HG02970 (cell line): Measurements from ENCODE around the gene H2BK1.

Source experiments
- ATAC-seq: cut with Tn5 transposase; IDR thresholded peaks from one replicate; pipeline ENCODE4 v1.9.1; 2021; ENCODE audit warnings: mild to moderate bottlenecking, moderate library complexity, moderate number of reproducible peaks; ENCODE audit not compliant: unreplicated experiment, low FRiP score

H2BK1 gene

GRCh38 chr7:151167197-151167961, 42.9 kb downstream of the H2BK1 start, which contains the start of gene GBX1:
Gene GBX1, minus strand, starts transcription at chr7:151167694. Its CDS starts 146 bp downstream, at chr7:151167548.
- ATAC-seq = no peak

- ATAC-seq = no peak
These were observed 43.6 kb downstream of the H2BK1 start for GRCh38 chr7:151166629-151167196.

GRCh38 chr7:151161757-151162156, 48.5 kb downstream of the H2BK1 start:
- no peak for ATAC-seq
